Stimulated activated CD4-positive, alpha-beta T cell treated with anti-CD3 and anti-CD28 coated beads, Interleukin-12 subunit alpha, Interleukin-12 subunit beta, amount 100 ng/mL, for 48 hours (primary cell): ENCODE data around the gene CRIM1.
A peak's percentile ranks its signal among the peaks of the same experiment; 100 is the strongest.

ENCODE experiments used
- DNase-seq, 3 donors: peaks; one replicate each; pipeline ENCODE4 v3.0.0-alpha.2; 2020; ENCODE audit warnings: low read depth in 2 of 3, low spot score in 1 of 3

CRIM1 gene

GRCh38 chr2:36572719-36573059 is 217.1 kb downstream of the CRIM1 start:
- no peak for DNase-seq

- no peak for DNase-seq
Measured at GRCh38 chr2:36573165-36573564, 217.6 kb downstream of the CRIM1 start.

- DNase-seq, result no peak
Measured at GRCh38 chr2:36574560-36574959, 219.0 kb downstream of the CRIM1 start.

GRCh38 chr2:36577884-36578283 is 222.3 kb downstream of the CRIM1 start:
- no peak for DNase-seq

- DNase-seq, result no peak
Measured at GRCh38 chr2:36578343-36579296, 223.0 kb downstream of the CRIM1 start.

GRCh38 chr2:36579297-36579664 is 223.7 kb downstream of the CRIM1 start:
- no peak for DNase-seq

GRCh38 chr2:36582538-36582937 is 227.0 kb downstream of the CRIM1 start:
- no peak for DNase-seq

GRCh38 chr2:36582951-36583350 is 227.4 kb downstream of the CRIM1 start:
- no peak for DNase-seq

- DNase-seq, result no peak
Measured at GRCh38 chr2:36584148-36584794, 228.7 kb downstream of the CRIM1 start.

- DNase-seq, result no peak
Measured at GRCh38 chr2:36586672-36587071, 231.1 kb downstream of the CRIM1 start.

GRCh38 chr2:36587101-36587500 is 231.5 kb downstream of the CRIM1 start:
- no peak for DNase-seq

- no peak for DNase-seq
Measured at GRCh38 chr2:36587556-36587955, 232.0 kb downstream of the CRIM1 start.

- DNase-seq, result no peak
Measured at GRCh38 chr2:36589230-36589630, 233.7 kb downstream of the CRIM1 start.

GRCh38 chr2:36594849-36595248 is 239.3 kb downstream of the CRIM1 start:
- DNase-seq, result no peak

GRCh38 chr2:36596397-36596796 is 240.8 kb downstream of the CRIM1 start:
- DNase-seq, result no peak

GRCh38 chr2:36597003-36597531 is 241.5 kb downstream of the CRIM1 start:
- no peak for DNase-seq

- peak; percentile 42 to 71 (median 44) for DNase-seq
Measured at GRCh38 chr2:36597532-36598377, 242.2 kb downstream of the CRIM1 start, which contains the start of gene FEZ2. TSS of gene FEZ2 (minus strand) at chr2:36598168. CDS start at chr2:36598142, 26 bp downstream.
